NCI-H1417 (cell line): ENCODE measurements around the gene JARID2.
A peak's percentile ranks its signal among the peaks of the same experiment; 100 is the strongest.

Experiments used
- DNase-seq, 3 experiments: peaks; one replicate each; lab custom pipeline; 2025; lab: John Stamatoyannopoulos, UW

JARID2 gene

GRCh38 chr6:15247500-15248450 lies 1.9 kb downstream of the JARID2 start:
- peak; percentile 45 to 74 (median 68) for DNase-seq

- peak; percentile 92 to 96 (median 95) for DNase-seq
Measured at GRCh38 chr6:15248451-15249370, 2.8 kb downstream of the JARID2 start.

GRCh38 chr6:15249371-15250019 lies 3.6 kb downstream of the JARID2 start:
- no peak for DNase-seq

GRCh38 chr6:15250187-15251168 lies 4.6 kb downstream of the JARID2 start:
- no peak for DNase-seq

- no peak for DNase-seq
Measured at GRCh38 chr6:15252195-15252594, 6.3 kb downstream of the JARID2 start.

- no peak for DNase-seq
Measured at GRCh38 chr6:15253203-15254022, 7.5 kb downstream of the JARID2 start.

- DNase-seq: peak in 2 of 3 experiments; percentile 34 to 55
Measured at GRCh38 chr6:15254070-15254975, 8.5 kb downstream of the JARID2 start.

GRCh38 chr6:15255481-15255880 lies 9.6 kb downstream of the JARID2 start:
- no peak for DNase-seq

GRCh38 chr6:15255909-15256395 lies 10.1 kb downstream of the JARID2 start:
- no peak for DNase-seq

GRCh38 chr6:15256538-15257271 lies 10.8 kb downstream of the JARID2 start:
- DNase-seq: no peak

GRCh38 chr6:15257357-15258132 lies 11.7 kb downstream of the JARID2 start:
- DNase-seq: no peak

- DNase-seq: no peak
Measured at GRCh38 chr6:15259766-15260098, 13.9 kb downstream of the JARID2 start.

- DNase-seq: no peak
Measured at GRCh38 chr6:15260099-15260821, 14.4 kb downstream of the JARID2 start.

- no peak for DNase-seq
Measured at GRCh38 chr6:15263780-15264374, 18.0 kb downstream of the JARID2 start.

- DNase-seq: no peak
Measured at GRCh38 chr6:15264412-15264811, 18.5 kb downstream of the JARID2 start.
